ENCODE measurements around the gene SNRNP25.

- TF ChIP-seq POLR2AphosphoS5 (IDR thresholded peaks at IDR 0.05) = no peak
- TF ChIP-seq CTCF (IDR thresholded peaks at IDR 0.05) = no peak
- TF ChIP-seq POLR2A (IDR thresholded peaks at IDR 0.05) = no peak
- TF ChIP-seq EP300 (IDR thresholded peaks at IDR 0.05) = no peak
These were observed 19.2 kb downstream of the SNRNP25 start, which contains the start of gene RHBDF1 for GRCh38 chr16:72561-73548.

Measured in sigmoid colon (tissue), 4 donors.